Lower leg skin (tissue), 4 donors: Measurements from ENCODE around the gene SNRNP200. TPM values are rescaled to one million over a fixed set of nuclear protein-coding genes. Genes with fewer than 3 reads are reported as not detected.

Experiments
- DNase-seq, 2 donors: peaks; one replicate each; pipeline ENCODE4 v3.0.0-alpha.2; 2019; ENCODE audit warnings: low spot score in 2 of 2
- H3K4me3 ChIP-seq: fragments of 200-600 bp; sonication (generic); 2 replicates; pipeline ENCODE4 v1.5.1; 2017; ENCODE audit warnings: mild to moderate bottlenecking, low read depth; ENCODE audit not compliant: poor library complexity, severe bottlenecking
- POLR2A ChIP-seq, 2 donors: fragments of 450-650 bp; IDR thresholded peaks; one replicate each; pipeline ENCODE4 v1.6.1; 2016 to 2017; ENCODE audit warnings: antibody characterized with exemption in 2 of 2, mild to moderate bottlenecking in 1 of 2, moderate library complexity in 1 of 2
- WGBS, 2 donors: methylation state at CpG; one replicate each; pipeline ENCODE4 v1.1.5; 2018; 5-methylcytosine and 5-hydroxymethylcytosine counted together
- intact Hi-C: fragments of 100-400 bp; cut with DNase I; formaldehyde crosslinking; loops from one replicate; pipeline ENCODE4 v1.15.0; 2023; ENCODE audit warnings: low total_unique reads
- total RNA-seq, 4 donors: library from RNA; depleted of rRNA; stranded (reverse); fragments of >200 nt; gene quantifications; one replicate each; pipeline ENCODE4 v1.1.0, GENCODE V29; 2016
- TF ChIP-seq, protein P1 (sequence below), 3 donors: fragments of 450-650 bp; IDR thresholded peaks; one replicate each; pipeline ENCODE4 v1.5.1; 2016; ENCODE audit warnings: antibody characterized with exemption in 3 of 3, mild to moderate bottlenecking in 3 of 3, moderate library complexity in 2 of 3

Gene SNRNP200
- total RNA-seq, 4 donors from 2014 or later, result 73.4 to 94.0 (median 87.5) TPM

GRCh38 chr2:96329874-96330273, 24.5 kb upstream of the SNRNP200 start:
- no peak overlapping the region for H3K4me3 ChIP-seq
- DNase-seq, result no peak
- intact Hi-C loops, result no loop called here
- WGBS, 2 donors, result 80 to 95% methylated on average over 6 of the region's 6 CpGs
- TF ChIP-seq, protein P1, sequence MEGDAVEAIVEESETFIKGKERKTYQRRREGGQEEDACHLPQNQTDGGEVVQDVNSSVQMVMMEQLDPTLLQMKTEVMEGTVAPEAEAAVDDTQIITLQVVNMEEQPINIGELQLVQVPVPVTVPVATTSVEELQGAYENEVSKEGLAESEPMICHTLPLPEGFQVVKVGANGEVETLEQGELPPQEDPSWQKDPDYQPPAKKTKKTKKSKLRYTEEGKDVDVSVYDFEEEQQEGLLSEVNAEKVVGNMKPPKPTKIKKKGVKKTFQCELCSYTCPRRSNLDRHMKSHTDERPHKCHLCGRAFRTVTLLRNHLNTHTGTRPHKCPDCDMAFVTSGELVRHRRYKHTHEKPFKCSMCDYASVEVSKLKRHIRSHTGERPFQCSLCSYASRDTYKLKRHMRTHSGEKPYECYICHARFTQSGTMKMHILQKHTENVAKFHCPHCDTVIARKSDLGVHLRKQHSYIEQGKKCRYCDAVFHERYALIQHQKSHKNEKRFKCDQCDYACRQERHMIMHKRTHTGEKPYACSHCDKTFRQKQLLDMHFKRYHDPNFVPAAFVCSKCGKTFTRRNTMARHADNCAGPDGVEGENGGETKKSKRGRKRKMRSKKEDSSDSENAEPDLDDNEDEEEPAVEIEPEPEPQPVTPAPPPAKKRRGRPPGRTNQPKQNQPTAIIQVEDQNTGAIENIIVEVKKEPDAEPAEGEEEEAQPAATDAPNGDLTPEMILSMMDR (IDR thresholded peaks at IDR 0.05), result no peak
- TF ChIP-seq POLR2A (IDR thresholded peaks at IDR 0.05), result no peak

DNA sequence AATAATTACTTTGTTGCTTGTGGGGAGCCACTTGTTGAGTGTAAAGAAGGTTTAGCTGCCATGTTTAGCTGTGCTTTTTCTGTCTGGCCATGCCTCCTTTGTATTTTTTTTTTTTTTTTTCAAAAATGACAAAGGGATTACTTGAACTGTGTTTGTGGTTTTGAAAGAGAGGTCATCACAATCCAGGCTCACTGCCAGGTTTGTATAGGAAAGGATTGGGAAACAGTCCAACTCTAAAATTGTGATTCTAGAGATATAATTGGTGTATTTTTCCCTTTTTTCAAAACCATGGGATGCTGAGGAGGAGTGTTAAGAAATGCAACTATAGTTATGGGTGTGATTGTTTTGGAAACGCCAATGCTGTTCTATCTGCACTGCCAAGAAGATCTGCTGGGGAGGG, 24.1 kb upstream of the SNRNP200 start:
- intact Hi-C loops, result no loop called here
- TF ChIP-seq POLR2A (IDR thresholded peaks at IDR 0.05), result no peak
- TF ChIP-seq, protein P1 (IDR thresholded peaks at IDR 0.05), result no peak
- no peak for DNase-seq
- no peak overlapping the region for H3K4me3 ChIP-seq
- 56 to 58% methylated on average over 1 of the region's 1 CpG for WGBS, 2 donors

DNA sequence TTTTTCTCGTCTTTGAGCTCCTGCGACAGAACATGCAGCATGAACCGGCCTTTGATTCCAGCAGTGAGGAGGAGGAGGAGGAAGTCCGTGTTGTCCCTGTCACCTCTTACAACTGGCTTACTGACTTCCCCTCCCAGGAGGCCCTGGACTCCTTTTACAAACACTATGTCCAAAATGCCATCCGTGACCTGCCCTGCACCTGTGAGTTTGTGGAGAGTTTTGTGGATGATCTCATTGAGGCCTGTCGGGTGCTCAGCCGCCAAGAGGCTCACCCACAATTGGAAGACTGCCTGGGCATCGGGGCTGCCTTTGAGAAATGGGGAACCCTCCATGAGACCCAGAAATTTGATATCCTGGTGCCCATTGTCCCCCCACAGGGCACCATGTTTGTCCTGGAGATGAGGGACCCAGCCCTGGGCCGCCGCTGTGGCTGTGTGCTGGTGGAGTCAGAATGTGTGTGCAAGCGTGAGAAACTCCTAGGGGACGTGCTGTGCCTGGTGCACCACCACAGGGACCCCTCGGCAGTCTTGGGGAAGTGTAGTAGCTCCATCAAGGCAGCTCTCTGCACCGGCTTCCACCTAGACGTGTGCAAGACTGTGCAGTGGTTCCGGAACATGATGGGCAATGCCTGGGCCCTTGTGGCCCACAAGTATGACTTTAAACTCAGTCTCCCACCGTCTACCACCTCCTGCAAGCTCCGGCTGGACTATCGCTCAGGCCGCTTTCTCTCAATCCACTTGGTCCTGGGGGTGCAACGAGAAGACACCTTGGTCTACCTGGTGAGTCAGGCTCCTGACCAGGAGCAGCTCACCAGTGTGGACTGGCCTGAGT, 21.9 kb upstream of the SNRNP200 start:
- TF ChIP-seq, protein P1 (IDR thresholded peaks at IDR 0.05), result no peak
- TF ChIP-seq POLR2A (IDR thresholded peaks at IDR 0.05), result no peak
- 94 to 96% methylated on average over 20 to 21 of the region's 21 CpGs for WGBS, 2 donors
- intact Hi-C loops, result no loop called here
- peak in 1 of 2 donors; percentile 70 for DNase-seq
- no peak overlapping the region for H3K4me3 ChIP-seq

- intact Hi-C loops, result no loop called here
- WGBS, 2 donors, result 95 to 96% methylated on average over 8 of the region's 8 CpGs
- TF ChIP-seq POLR2A (IDR thresholded peaks at IDR 0.05), result no peak
- TF ChIP-seq, protein P1 (IDR thresholded peaks at IDR 0.05), result no peak
- DNase-seq, result peak in 1 of 2 donors; percentile 78
- no peak overlapping the region for H3K4me3 ChIP-seq
Observed at GRCh38 chr2:96326564-96326963, 21.2 kb upstream of the SNRNP200 start.

- no peak for TF ChIP-seq POLR2A (IDR thresholded peaks at IDR 0.05)
- TF ChIP-seq, protein P1 (IDR thresholded peaks at IDR 0.05), result no peak
- 22 to 27% methylated on average over 8 of the region's 8 CpGs for WGBS, 2 donors
- H3K4me3 ChIP-seq, result no peak overlapping the region
- intact Hi-C loops, result no loop called here
- peak in 1 of 2 donors; percentile 72 for DNase-seq
Observed at GRCh38 chr2:96325884-96326255, 20.5 kb upstream of the SNRNP200 start.
